Measurements from ENCODE around the gene SGTA.

The SGTA gene

DNA sequence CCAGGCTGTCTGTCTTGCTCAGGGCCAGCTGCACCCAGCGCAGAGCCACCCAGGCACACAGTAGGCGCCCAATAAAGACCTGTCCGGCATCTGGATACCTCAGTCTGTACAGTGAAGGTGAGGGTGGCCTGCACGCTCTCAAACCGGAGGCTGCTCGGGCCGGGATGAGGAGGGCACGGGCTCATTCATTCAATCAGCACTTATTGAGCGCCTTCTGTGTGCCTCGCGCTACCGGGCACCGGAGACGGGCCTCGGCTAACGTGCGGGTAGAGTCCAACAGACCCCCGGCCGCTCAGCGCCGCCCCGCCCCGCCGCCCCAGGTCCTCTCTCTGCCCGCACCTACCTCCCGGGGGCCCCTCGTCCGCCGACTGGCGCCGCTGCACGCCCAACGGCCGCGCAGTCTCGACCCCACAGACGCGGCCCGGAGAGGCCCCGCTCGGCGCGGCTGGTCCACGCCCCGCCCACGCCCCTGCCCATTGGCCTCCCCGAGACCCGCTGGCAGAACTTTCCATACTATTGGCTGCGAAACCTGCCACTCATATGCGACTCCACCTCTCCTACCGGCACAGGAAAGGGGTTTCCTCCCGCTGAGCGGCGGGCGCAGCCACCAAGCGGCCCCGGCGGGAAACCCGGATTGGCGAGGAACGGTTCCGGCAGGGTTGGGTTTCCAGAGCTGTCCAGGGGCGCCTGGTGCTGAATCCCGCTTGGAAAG is 43.3 kb downstream of the SGTA start, which contains the start of gene SLC39A3:
TSS of gene SLC39A3 (minus strand) at position 416 of the 712 bp plus-strand sequence. CDS start 2,760 bp downstream, outside the sequence.
- H3K27ac ChIP-seq (ENCODE audit: low read length): peak within 1 kb of the TSS; percentile 6; the same call in 1 of the 2 replicates
- peak within 1 kb of the TSS; percentile 70 for H3K4me2 ChIP-seq (ENCODE audit: low read depth, low read length)
- H2AFZ ChIP-seq (ENCODE audit: low read length): peak within 1 kb of the TSS; percentile 92
- no peaks in the 10 kb centered on the region for H3K9me3 ChIP-seq (replicated peaks; ENCODE audit: insufficient read depth, low read length)
- peak; percentile 99 for DNase-seq
- no peaks in the 10 kb centered on the region; the same call in 1 of the 2 replicates for H3K36me3 ChIP-seq (replicated peaks; ENCODE audit: insufficient read depth, low read length)
- H3K9ac ChIP-seq (ENCODE audit: low read length): peak within 1 kb of the TSS; percentile 79
- H3K4me1 ChIP-seq (ENCODE audit: low read length): no peaks in the 10 kb centered on the region
- peaks cover 35% of the 10 kb centered on the region for H3K79me2 ChIP-seq (ENCODE audit: low read length)
- no peaks in the 10 kb centered on the region for H3K9me2 ChIP-seq (replicated peaks; ENCODE audit: insufficient read depth, low read length)
- H3F3A ChIP-seq (ENCODE audit: insufficient read depth, low read length): no peaks in the 10 kb centered on the region; the same call in 1 of the 2 replicates
- H3K4me3 ChIP-seq (ENCODE audit: low read length): peak within 1 kb of the TSS; percentile 97
- no peak for TF ChIP-seq EZH2phosphoT487 (IDR thresholded peaks at IDR 0.05; ENCODE audit: low read length)
- no peak for TF ChIP-seq CTCF (IDR thresholded peaks at IDR 0.05; ENCODE audit: low read length)
- no peak for TF ChIP-seq EZH2 (optimal IDR thresholded peaks at IDR 0.05; ENCODE audit: low read depth, low read length)
- H3K27me3 ChIP-seq (replicated peaks; ENCODE audit: insufficient read depth, low read length): no peaks in the 10 kb centered on the region
- H4K20me1 ChIP-seq (ENCODE audit: insufficient read depth, low read length): no peaks in the 10 kb centered on the region

GRCh38 chr19:2736550-2737190 is 46.4 kb downstream of the SGTA start:
- no peak overlapping the region for H2AFZ ChIP-seq (ENCODE audit: low read length)
- no peaks in the 10 kb centered on the region for H3K9me3 ChIP-seq (replicated peaks; ENCODE audit: insufficient read depth, low read length)
- no peaks in the 10 kb centered on the region for H3K4me1 ChIP-seq (ENCODE audit: low read length)
- TF ChIP-seq EZH2phosphoT487 (IDR thresholded peaks at IDR 0.05; ENCODE audit: low read length) (no peak), CTCF (IDR thresholded peaks at IDR 0.05; ENCODE audit: low read length) (no peak), EZH2 (optimal IDR thresholded peaks at IDR 0.05; ENCODE audit: low read depth, low read length) (no peak)
- no peak overlapping the region for H3K9ac ChIP-seq (ENCODE audit: low read length)
- no peak overlapping the region for H3K4me2 ChIP-seq (ENCODE audit: low read depth, low read length)
- H4K20me1 ChIP-seq (ENCODE audit: insufficient read depth, low read length): no peaks in the 10 kb centered on the region
- H3K36me3 ChIP-seq (replicated peaks; ENCODE audit: insufficient read depth, low read length): no peaks in the 10 kb centered on the region; the same call in 1 of the 2 replicates
- H3K9me2 ChIP-seq (replicated peaks; ENCODE audit: insufficient read depth, low read length): no peaks in the 10 kb centered on the region
- no peaks in the 10 kb centered on the region for H3K27me3 ChIP-seq (replicated peaks; ENCODE audit: insufficient read depth, low read length)
- H3K27ac ChIP-seq (ENCODE audit: low read length): no peak overlapping the region
- DNase-seq: no peak
- H3K79me2 ChIP-seq (ENCODE audit: low read length): peaks cover 35% of the 10 kb centered on the region
- H3F3A ChIP-seq (ENCODE audit: insufficient read depth, low read length): no peaks in the 10 kb centered on the region; the same call in 1 of the 2 replicates
- H3K4me3 ChIP-seq (ENCODE audit: low read length): no peak overlapping the region

DNA sequence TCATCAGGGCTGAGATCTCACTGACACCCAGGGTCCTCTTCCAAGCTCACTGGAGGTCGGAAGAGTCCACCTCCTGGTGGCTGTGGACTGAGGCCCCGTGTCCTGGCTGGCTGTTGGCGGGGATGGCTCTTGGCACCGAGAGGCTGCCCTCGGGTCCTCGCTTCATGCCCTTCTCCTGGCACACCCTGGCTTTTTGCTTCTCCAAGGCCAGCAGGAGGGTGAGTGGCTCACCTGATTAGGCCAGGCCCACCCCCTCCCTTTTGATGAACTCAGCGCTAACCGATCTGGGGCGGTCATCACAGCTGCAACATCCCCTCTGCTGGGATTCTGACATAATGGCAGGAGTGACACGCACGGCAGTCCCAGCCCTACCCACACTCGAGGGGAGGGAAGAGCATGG is 47.7 kb downstream of the SGTA start:
- H3K36me3 ChIP-seq (replicated peaks; ENCODE audit: insufficient read depth, low read length): no peaks in the 10 kb centered on the region; the same call in 1 of the 2 replicates
- H3K4me3 ChIP-seq (ENCODE audit: low read length): no peak overlapping the region
- no peak overlapping the region for H3K4me2 ChIP-seq (ENCODE audit: low read depth, low read length)
- peaks cover 35% of the 10 kb centered on the region for H3K79me2 ChIP-seq (ENCODE audit: low read length)
- H3K9ac ChIP-seq (ENCODE audit: low read length): no peak overlapping the region
- H3K27me3 ChIP-seq (replicated peaks; ENCODE audit: insufficient read depth, low read length): no peaks in the 10 kb centered on the region
- no peaks in the 10 kb centered on the region for H3K9me3 ChIP-seq (replicated peaks; ENCODE audit: insufficient read depth, low read length)
- no peaks in the 10 kb centered on the region for H3K4me1 ChIP-seq (ENCODE audit: low read length)
- no peak for TF ChIP-seq CTCF (IDR thresholded peaks at IDR 0.05; ENCODE audit: low read length)
- no peak for TF ChIP-seq EZH2 (optimal IDR thresholded peaks at IDR 0.05; ENCODE audit: low read depth, low read length)
- TF ChIP-seq EZH2phosphoT487 (IDR thresholded peaks at IDR 0.05; ENCODE audit: low read length): no peak
- no peak overlapping the region for H2AFZ ChIP-seq (ENCODE audit: low read length)
- H4K20me1 ChIP-seq (ENCODE audit: insufficient read depth, low read length): no peaks in the 10 kb centered on the region
- no peak for DNase-seq
- H3K9me2 ChIP-seq (replicated peaks; ENCODE audit: insufficient read depth, low read length): no peaks in the 10 kb centered on the region
- H3F3A ChIP-seq (ENCODE audit: insufficient read depth, low read length): no peaks in the 10 kb centered on the region; the same call in 1 of the 2 replicates
- H3K27ac ChIP-seq (ENCODE audit: low read length): no peak overlapping the region
